Measurements from ENCODE around the gene CTNND1. TPM values are rescaled to one million over a fixed set of nuclear protein-coding genes. Genes with fewer than 3 reads are reported as not detected.

CTNND1 gene, protein sequence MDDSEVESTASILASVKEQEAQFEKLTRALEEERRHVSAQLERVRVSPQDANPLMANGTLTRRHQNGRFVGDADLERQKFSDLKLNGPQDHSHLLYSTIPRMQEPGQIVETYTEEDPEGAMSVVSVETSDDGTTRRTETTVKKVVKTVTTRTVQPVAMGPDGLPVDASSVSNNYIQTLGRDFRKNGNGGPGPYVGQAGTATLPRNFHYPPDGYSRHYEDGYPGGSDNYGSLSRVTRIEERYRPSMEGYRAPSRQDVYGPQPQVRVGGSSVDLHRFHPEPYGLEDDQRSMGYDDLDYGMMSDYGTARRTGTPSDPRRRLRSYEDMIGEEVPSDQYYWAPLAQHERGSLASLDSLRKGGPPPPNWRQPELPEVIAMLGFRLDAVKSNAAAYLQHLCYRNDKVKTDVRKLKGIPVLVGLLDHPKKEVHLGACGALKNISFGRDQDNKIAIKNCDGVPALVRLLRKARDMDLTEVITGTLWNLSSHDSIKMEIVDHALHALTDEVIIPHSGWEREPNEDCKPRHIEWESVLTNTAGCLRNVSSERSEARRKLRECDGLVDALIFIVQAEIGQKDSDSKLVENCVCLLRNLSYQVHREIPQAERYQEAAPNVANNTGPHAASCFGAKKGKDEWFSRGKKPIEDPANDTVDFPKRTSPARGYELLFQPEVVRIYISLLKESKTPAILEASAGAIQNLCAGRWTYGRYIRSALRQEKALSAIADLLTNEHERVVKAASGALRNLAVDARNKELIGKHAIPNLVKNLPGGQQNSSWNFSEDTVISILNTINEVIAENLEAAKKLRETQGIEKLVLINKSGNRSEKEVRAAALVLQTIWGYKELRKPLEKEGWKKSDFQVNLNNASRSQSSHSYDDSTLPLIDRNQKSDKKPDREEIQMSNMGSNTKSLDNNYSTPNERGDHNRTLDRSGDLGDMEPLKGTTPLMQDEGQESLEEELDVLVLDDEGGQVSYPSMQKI
- 169 and 366 TPM in 2 replicates for total RNA-seq

DNA sequence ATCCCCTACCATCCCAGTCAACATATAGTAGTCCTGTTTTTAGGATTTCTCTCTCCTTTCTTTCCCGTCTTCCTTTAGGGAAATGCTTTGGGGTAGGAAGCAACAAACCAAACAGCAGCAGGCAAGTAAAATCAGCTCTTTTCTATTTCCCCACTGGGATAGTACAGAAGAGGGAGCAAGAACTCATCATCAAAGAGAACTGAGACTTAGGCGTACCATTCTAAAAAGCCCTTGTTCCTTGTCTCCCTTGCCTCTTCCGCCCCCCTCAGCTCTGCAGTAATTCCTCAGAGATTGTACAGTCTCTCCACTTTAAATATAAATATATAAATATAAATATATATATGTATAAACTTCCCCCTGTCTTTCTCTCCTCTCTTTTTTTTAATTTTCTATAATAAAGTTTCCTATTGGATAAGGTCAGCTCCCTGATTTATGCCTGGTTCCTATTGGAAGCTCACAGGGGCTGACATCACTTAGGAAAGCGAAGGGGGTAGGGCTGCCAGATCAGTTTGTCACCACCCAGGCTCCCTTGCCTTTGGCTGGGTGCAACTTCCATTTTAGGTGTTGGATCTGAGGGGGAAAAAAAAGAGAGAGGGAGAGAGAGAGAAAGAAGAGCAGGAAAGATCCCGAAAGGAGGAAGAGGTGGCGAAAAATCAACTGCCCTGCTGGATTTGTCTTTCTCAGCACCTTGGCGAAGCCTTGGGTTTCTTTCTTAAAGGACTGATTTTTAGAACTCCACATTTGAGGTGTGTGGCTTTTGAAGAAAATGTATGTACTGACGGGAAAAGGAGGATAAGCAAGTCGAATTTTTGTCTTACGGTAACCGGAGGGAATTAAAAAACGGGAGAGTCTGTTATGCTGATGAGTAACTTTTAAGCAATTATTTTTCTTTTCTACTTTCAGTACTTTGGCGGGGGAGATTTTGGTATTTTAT, at the start of gene CTNND1:
Gene CTNND1, plus strand, starts transcription at position 502 of the 934 bp plus-strand sequence. CDS start 29,677 bp downstream, outside the sequence.

GRCh38 chr11:57712256-57713150, 49.1 kb upstream of the CTNND1 start, which contains the start of gene TMX2:
Gene TMX2 (plus strand): TSS chr11:57712593. CDS start chr11:57712619, 26 bp downstream.

GRCh38 chr11:57741132-57742086, 20.2 kb upstream of the CTNND1 start, which contains the start of gene SELENOH:
Gene SELENOH (plus strand): TSS chr11:57741491. CDS start chr11:57741596, 105 bp downstream.

DNA sequence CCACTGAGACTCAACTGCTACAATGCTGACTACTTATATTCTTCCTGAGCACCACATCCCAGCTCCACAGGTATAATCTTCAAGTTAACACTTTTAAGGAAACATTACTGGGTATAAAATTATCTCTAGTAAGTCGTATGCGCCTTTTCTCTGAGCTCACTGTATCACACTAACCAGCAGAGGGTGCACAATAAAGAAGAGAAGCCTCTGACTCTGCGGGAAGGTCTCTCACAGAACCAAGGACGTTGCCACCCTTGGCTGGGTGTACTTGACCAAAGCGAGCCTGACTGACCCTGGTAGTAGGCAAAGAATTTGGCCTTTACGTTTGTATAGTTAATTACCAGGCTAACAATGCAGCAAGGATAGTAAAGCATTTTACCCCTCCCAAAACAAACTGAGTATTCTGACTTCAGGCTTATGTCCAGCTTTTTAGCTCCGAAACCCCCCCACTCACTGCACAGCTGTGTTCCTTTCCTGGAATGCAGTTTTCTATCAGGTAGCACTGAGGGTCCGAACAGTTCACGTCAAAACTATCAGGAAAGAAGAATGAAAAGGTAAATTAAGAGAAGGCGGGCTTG, 9.8 kb upstream of the CTNND1 start, which contains the start of gene BTBD18:
Gene BTBD18, minus strand, starts transcription at position 144 of the 578 bp plus-strand sequence. CDS start 631 bp downstream, outside the sequence.

Other genes with a start within 250 kb of the CTNND1 start
- gene SLC43A1, start 246.1 kb upstream of the CTNND1 start, total RNA-seq = 8.7 and 15.5 TPM in 2 replicates
- gene TIMM10, start 231.0 kb upstream of the CTNND1 start, total RNA-seq = 44.8 and 75.6 TPM in 2 replicates
- not detected in 2 replicates for gene SMTNL1, start 224.2 kb upstream of the CTNND1 start, total RNA-seq
- 32.7 and 45.5 TPM in 2 replicates for gene UBE2L6, start 194.1 kb upstream of the CTNND1 start, total RNA-seq
- gene SERPING1, start 164.1 kb upstream of the CTNND1 start, total RNA-seq = 0.13 and 0.16 TPM in 2 replicates
- 0.16 TPM in 1 of 2 replicates, not detected in the other for gene YPEL4, start 111.9 kb upstream of the CTNND1 start, total RNA-seq
- 16.7 and 24.8 TPM in 2 replicates for gene CLP1, start 104.0 kb upstream of the CTNND1 start, total RNA-seq
- 24.0 and 41.2 TPM in 2 replicates for gene ZDHHC5, start 93.7 kb upstream of the CTNND1 start, total RNA-seq
- 15.2 and 16.4 TPM in 2 replicates for gene MED19, start 49.6 kb upstream of the CTNND1 start, total RNA-seq
- 40.0 and 72.9 TPM in 2 replicates for gene TMX2, start 49.2 kb upstream of the CTNND1 start, total RNA-seq
- gene SELENOH, start 20.3 kb upstream of the CTNND1 start, total RNA-seq = 49.3 and 68.5 TPM in 2 replicates
- not detected in 2 replicates for gene BTBD18, start 10.0 kb upstream of the CTNND1 start, total RNA-seq

All from bladder microvascular endothelial cell (primary cell).